GM23338 (cell line): Measurements from ENCODE around the gene LCLAT1. TPM values are rescaled to one million over a fixed set of nuclear protein-coding genes. Genes with fewer than 3 reads are reported as not detected.
"Not testable (repeated sequence)": the region's sequence is repeated elsewhere in the genome, so short reads cannot be mapped to it uniquely, and the experiment has no call there.

ENCODE experiments used
- ATAC-seq: fragments of 200-7000 bp; cut with Tn5 transposase; 3 replicates; pipeline ENCODE4 v1.9.1; 2020
- DNase-seq: peaks from one replicate; pipeline ENCODE4 v3.0.0-alpha.2; 2015; ENCODE audit warnings: low spot score
- H2AFZ ChIP-seq: fragments of 200-600 bp; sonication (generic); 2 replicates; pipeline ENCODE4 v1.8.0; 2016; ENCODE audit warnings: antibody characterized with exemption, mild to moderate bottlenecking, moderate library complexity
- H3F3A ChIP-seq: fragments of 200-600 bp; sonication (generic); replicated peaks from 2 replicates; pipeline ENCODE4 v1.8.0; 2017; ENCODE audit warnings: antibody characterized with exemption, mixed run types, low read depth
- H3K27ac ChIP-seq: fragments of 200-600 bp; sonication (generic); 2 replicates; pipeline ENCODE4 v1.6.1; 2016; ENCODE audit warnings: low read depth
- H3K27me3 ChIP-seq: fragments of 200-600 bp; sonication (generic); 2 replicates; pipeline ENCODE4 v1.8.0; 2016; ENCODE audit warnings: mild to moderate bottlenecking, mixed run types, moderate library complexity; ENCODE audit not compliant: insufficient read depth
- H3K36me3 ChIP-seq: fragments of 200-600 bp; sonication (generic); 2 replicates; pipeline ENCODE4 v1.8.0; 2016; ENCODE audit warnings: mild to moderate bottlenecking; ENCODE audit not compliant: insufficient read depth
- H3K4me1 ChIP-seq: fragments of 200-600 bp; sonication (generic); 2 replicates; pipeline ENCODE4 v1.8.0; 2016; ENCODE audit warnings: mild to moderate bottlenecking, moderate library complexity; ENCODE audit not compliant: insufficient read depth
- H3K4me2 ChIP-seq: fragments of 200-600 bp; sonication (generic); 2 replicates; pipeline ENCODE4 v1.7.1; 2017; ENCODE audit warnings: mixed run types
- H3K4me3 ChIP-seq: fragments of 200-600 bp; sonication (generic); 2 replicates; pipeline ENCODE4 v1.6.1; 2016; ENCODE audit warnings: mixed run types
- H3K79me2 ChIP-seq: fragments of 200-600 bp; sonication (generic); replicated peaks from 2 replicates; pipeline ENCODE4 v1.8.0; 2017; ENCODE audit warnings: mild to moderate bottlenecking; ENCODE audit not compliant: insufficient read depth
- H3K9me2 ChIP-seq: fragments of 200-600 bp; sonication (generic); 2 replicates; pipeline ENCODE4 v1.8.0; 2017; ENCODE audit not compliant: insufficient read depth
- H4K20me1 ChIP-seq: fragments of 200-600 bp; sonication (generic); replicated peaks from 2 replicates; pipeline ENCODE4 v1.8.0; 2017; ENCODE audit warnings: mild to moderate bottlenecking; ENCODE audit not compliant: insufficient read depth
- H3K27ac Mint-ChIP-seq: 2 replicates; pipeline ENCODE4 v1.8.0; 2020; ENCODE audit warnings: inconsistent platforms, mild to moderate bottlenecking, moderate library complexity, mixed read lengths
- H3K27me3 Mint-ChIP-seq: 3 replicates; pipeline ENCODE4 v1.8.0; 2022; ENCODE audit warnings: low read depth, mild to moderate bottlenecking, moderate library complexity, mixed read lengths, inconsistent platforms; ENCODE audit not compliant: insufficient read depth, poor library complexity
- H3K36me3 Mint-ChIP-seq: 3 replicates; pipeline ENCODE4 v1.8.0; 2021; ENCODE audit warnings: low read depth, mild to moderate bottlenecking, inconsistent platforms, moderate library complexity, mixed read lengths
- H3K4me1 Mint-ChIP-seq: 3 replicates; pipeline ENCODE4 v1.8.0; 2020; ENCODE audit warnings: mild to moderate bottlenecking, inconsistent platforms, mixed read lengths
- H3K4me3 Mint-ChIP-seq: 3 replicates; pipeline ENCODE4 v1.8.0; 2021; ENCODE audit warnings: moderate library complexity, mild to moderate bottlenecking, inconsistent platforms, mixed read lengths
- H3K9me3 Mint-ChIP-seq: 3 replicates; pipeline ENCODE4 v1.8.0; 2020; ENCODE audit warnings: moderate library complexity, mild to moderate bottlenecking, inconsistent platforms, mixed read lengths
- CTCF ChIP-seq, 2 experiments: fragments of 200-600 bp in 1 of 2; sonication (generic) in 1 of 2; conservative IDR thresholded peaks; 2 replicates each; pipeline versions ENCODE4 v1.5.1 to v1.6.1; 2016 to 2017; ENCODE audit warnings: antibody characterized with exemption in 2 of 2, low read depth in 2 of 2, mild to moderate bottlenecking in 2 of 2, moderate library complexity in 1 of 2
- EZH2phosphoT487 ChIP-seq: fragments of 200-600 bp; sonication (generic); IDR thresholded peaks from one replicate; pipeline ENCODE4 v1.8.1; 2018; ENCODE audit warnings: antibody characterized with exemption; ENCODE audit not compliant: unreplicated experiment
- POLR2AphosphoS5 ChIP-seq: IDR thresholded peaks from 2 replicates; pipeline ENCODE4 v1.6.1; 2016; ENCODE audit warnings: antibody characterized with exemption, low read depth
- STAT1 ChIP-seq: IDR thresholded peaks from one replicate; pipeline ENCODE4 v1.6.1; 2016; ENCODE audit warnings: antibody characterized with exemption; ENCODE audit not compliant: unreplicated experiment
- ZNF114 ChIP-seq: fragments of 250-450 bp; sonication (Bioruptor Pico); IDR thresholded peaks from 2 replicates; pipeline ENCODE4 v1.5.0; 2020; ENCODE audit warnings: mild to moderate bottlenecking, moderate library complexity
- ZNF331 ChIP-seq: fragments of 250-450 bp; sonication (Bioruptor Pico); IDR thresholded peaks from 2 replicates; pipeline ENCODE4 v1.5.0; 2020; ENCODE audit warnings: low read depth, mild to moderate bottlenecking, moderate library complexity
- ZNF462 ChIP-seq: fragments of 250-450 bp; sonication (Bioruptor Pico); IDR thresholded peaks from 2 replicates; pipeline ENCODE4 v1.5.0; 2020; ENCODE audit warnings: mild to moderate bottlenecking, moderate library complexity
- polyA plus RNA-seq: library from polyadenylated mRNA; unstranded; fragments of >200 nt; fragmentation: Nextera tagmentation; extraction: Ambion mirVana; gene quantifications from 2 replicates; pipeline ENCODE4 v1.2.1, GENCODE V29; 2016
- total RNA-seq: library from RNA; depleted of rRNA; stranded (reverse); fragments of >200 nt; shearing (Covaris generic); gene quantifications from 2 replicates; pipeline ENCODE4 v1.2.3, GENCODE V29; 2014
- TF ChIP-seq, protein P1 (sequence below): IDR thresholded peaks from 2 replicates; pipeline ENCODE4 v1.6.1; 2016; ENCODE audit warnings: antibody characterized with exemption

The LCLAT1 gene
- total and polyA plus RNA-seq, 2 experiments from 2014 or later = 11.5 to 30.1 TPM

- H3K4me3 ChIP-seq, H3F3A ChIP-seq, H3K27me3 ChIP-seq, H3K27ac ChIP-seq, H3K27me3 Mint-ChIP-seq, H3K4me2 ChIP-seq, ATAC-seq, H3K4me3 Mint-ChIP-seq, H3K9me2 ChIP-seq, DNase-seq, H3K27ac Mint-ChIP-seq, H3K36me3 ChIP-seq, H2AFZ ChIP-seq, H4K20me1 ChIP-seq: not testable (repeated sequence)
- H3K9me3 Mint-ChIP-seq = peaks cover 12% of the 10 kb centered on the region
- H3K36me3 Mint-ChIP-seq = peaks cover 13% of the 10 kb centered on the region; the same call in 2 of the 3 replicates
- peaks cover 29% of the 10 kb centered on the region for H3K4me1 Mint-ChIP-seq
- peaks cover 18% of the 10 kb centered on the region for H3K4me1 ChIP-seq
- H3K79me2 ChIP-seq = peaks cover 69% of the 10 kb centered on the region
Observed at GRCh38 chr2:30507460-30507859, 60.4 kb downstream of the LCLAT1 start.

DNA sequence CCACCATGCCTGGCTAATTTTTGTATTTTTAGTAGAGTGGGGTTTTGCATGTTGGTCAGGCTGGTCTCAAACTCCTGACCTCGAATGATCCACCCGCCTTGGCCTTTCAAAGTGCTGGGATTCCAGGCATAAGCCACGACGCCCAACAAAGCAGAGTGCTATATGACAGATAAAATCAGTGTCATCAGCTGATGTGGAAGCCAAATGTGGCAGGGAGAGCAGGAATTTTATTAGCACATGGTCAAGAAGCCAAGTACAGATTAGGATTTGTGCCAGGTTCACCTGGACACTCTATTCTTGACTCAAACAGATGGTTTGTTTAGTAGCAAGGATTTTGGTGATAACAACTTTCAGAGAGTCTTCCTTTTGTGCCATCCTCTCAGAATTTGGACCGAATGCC is 62.7 kb downstream of the LCLAT1 start:
- Mint-ChIP-seq H3K4me1 (peaks cover 35% of the 10 kb centered on the region), H3K4me3 (no peak overlapping the region), H3K27me3 (no peaks in the 10 kb centered on the region), H3K9me3 (peaks cover 12% of the 10 kb centered on the region), H3K36me3 (peaks cover 12% of the 10 kb centered on the region; the same call in 2 of the 3 replicates), H3K27ac (no peak overlapping the region)
- no peak overlapping the region for H3K4me3 ChIP-seq
- H3K79me2 ChIP-seq = peaks cover 83% of the 10 kb centered on the region
- no peaks in the 10 kb centered on the region for H3K36me3 ChIP-seq
- ATAC-seq = no peak
- no peaks in the 10 kb centered on the region for H4K20me1 ChIP-seq
- no peaks in the 10 kb centered on the region for H3K27me3 ChIP-seq
- H2AFZ ChIP-seq = no peak overlapping the region
- DNase-seq = no peak
- no peaks in the 10 kb centered on the region for H3F3A ChIP-seq
- TF ChIP-seq, protein P1, sequence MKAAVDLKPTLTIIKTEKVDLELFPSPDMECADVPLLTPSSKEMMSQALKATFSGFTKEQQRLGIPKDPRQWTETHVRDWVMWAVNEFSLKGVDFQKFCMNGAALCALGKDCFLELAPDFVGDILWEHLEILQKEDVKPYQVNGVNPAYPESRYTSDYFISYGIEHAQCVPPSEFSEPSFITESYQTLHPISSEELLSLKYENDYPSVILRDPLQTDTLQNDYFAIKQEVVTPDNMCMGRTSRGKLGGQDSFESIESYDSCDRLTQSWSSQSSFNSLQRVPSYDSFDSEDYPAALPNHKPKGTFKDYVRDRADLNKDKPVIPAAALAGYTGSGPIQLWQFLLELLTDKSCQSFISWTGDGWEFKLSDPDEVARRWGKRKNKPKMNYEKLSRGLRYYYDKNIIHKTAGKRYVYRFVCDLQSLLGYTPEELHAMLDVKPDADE = no peak
- TF ChIP-seq ZNF331 (no peak), ZNF114 (no peak), STAT1 (no peak)
- no peak overlapping the region for H3K4me2 ChIP-seq
- H3K9me2 ChIP-seq = no peaks in the 10 kb centered on the region
- H3K27ac ChIP-seq = no peak overlapping the region
- peaks cover 39% of the 10 kb centered on the region for H3K4me1 ChIP-seq

DNA sequence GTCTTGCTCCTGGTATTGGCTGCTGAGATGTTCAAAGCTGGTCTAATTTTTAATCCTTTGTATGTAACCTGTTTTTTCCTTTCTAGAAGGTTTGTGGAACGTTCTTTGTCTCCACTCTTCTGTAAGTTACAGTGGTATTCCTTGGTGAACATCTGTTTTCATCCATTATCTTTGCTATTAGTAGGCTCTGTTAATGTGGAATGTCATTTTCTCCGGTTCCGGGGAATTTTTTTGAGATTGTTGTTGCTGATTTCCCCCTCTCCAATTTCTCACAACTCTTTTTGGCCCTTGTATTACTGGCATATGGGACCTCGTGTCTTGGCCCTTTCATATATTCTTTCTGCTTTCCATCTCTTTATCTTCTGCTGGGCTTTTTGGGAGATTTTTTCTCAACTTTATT is 63.4 kb downstream of the LCLAT1 start:
- no peak overlapping the region for H3K4me3 ChIP-seq
- H2AFZ ChIP-seq = no peak overlapping the region
- no peaks in the 10 kb centered on the region for H3K9me2 ChIP-seq
- Mint-ChIP-seq H3K4me1 (peaks cover 40% of the 10 kb centered on the region), H3K4me3 (no peak overlapping the region), H3K27me3 (no peaks in the 10 kb centered on the region), H3K27ac (no peak overlapping the region), H3K9me3 (peaks cover 12% of the 10 kb centered on the region), H3K36me3 (peaks cover 12% of the 10 kb centered on the region; the same call in 2 of the 3 replicates)
- H3K27me3 ChIP-seq = no peaks in the 10 kb centered on the region
- DNase-seq (no peak), ATAC-seq (no peak)
- H3K79me2 ChIP-seq = peaks cover 83% of the 10 kb centered on the region
- no peak overlapping the region for H3K27ac ChIP-seq
- H3F3A ChIP-seq = no peaks in the 10 kb centered on the region
- no peaks in the 10 kb centered on the region for H4K20me1 ChIP-seq
- no peak overlapping the region for H3K4me2 ChIP-seq
- peaks cover 39% of the 10 kb centered on the region for H3K4me1 ChIP-seq
- H3K36me3 ChIP-seq = no peaks in the 10 kb centered on the region
- TF ChIP-seq ZNF462 (CRISPR knock-in tag) (no peak), ZNF331 (no peak), CTCF (conservative IDR thresholded peaks at IDR 0.05; ENCODE audit: low read depth in 2 of 2) (no peak), EZH2phosphoT487 (no peak), POLR2AphosphoS5 (no peak)
